CD1c-positive myeloid dendritic cell (primary cell): Measurements from ENCODE around the gene MUC20.

Experiments used
- DNase-seq: peaks from one replicate; pipeline ENCODE4 v3.0.0-alpha.2; 2016; ENCODE audit errors: extremely low spot score

MUC20 gene

GRCh38 chr3:195755791-195756676, 35.3 kb downstream of the MUC20 start:
- DNase-seq = no peak

DNA sequence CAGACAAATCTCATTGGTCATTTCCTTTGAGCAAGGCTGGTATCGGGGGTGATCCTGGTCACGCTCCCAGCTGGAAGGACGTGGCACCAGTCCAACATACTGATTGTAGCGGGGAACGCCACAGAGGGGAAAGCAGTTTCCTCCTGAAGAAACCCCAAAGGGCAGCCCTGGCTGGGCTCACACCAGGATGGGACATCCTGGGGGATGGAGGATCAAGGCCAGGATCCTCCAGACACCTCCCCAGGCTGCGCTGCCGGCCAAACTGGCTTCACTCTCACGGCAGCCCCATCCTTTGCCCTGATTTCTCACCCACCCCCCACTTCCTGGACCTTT, 36.6 kb downstream of the MUC20 start:
- no peak for DNase-seq

DNA sequence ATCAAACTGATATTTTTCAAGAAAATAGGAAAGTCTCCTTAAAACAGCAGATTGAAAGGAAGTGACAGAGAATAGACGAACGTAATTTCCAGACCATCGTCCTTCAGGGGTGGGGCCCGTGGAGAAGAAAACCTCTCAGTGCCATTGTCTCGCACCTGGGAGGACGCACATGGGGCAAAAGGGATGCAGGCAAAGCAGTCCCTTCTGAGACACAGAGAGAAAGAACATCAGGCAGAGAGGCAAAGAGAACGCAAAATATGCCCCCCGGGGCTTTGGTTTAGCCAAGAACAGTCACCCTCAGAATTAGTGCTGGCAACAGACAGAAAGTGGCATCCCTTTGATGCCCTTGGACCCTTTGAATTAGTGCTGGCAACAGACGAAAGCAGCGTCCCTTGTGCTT, 37.0 kb downstream of the MUC20 start:
- DNase-seq = no peak

DNA sequence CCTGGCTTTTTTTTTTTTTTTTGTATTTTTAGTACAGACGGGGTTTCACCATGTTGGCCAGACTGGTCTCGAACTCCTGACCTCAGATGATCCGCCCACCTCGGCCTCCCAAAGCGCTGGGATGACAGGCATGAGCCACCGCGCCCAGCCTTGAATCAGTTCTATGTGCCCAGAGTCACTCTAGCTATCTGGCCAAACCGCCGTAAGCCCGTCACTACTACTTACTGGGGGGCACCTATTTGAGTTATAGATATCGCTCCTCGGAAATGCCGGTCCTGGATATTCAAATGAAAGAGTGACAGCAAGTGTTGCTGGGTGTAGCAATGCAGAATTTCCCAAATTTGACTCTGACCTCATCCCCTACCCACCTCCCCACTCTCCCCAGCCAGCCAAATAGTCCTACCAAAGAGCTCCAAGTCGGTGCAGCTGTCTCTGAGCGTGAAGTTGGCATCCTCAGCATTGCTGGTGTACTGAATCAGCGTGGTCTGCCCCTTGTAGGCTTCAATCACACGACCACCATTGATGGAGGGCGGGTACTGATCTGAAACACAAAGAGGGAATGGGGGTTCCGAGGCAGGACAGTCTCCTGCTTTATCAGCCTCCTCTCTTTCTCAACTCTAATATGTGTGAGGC, 38.1 kb downstream of the MUC20 start:
- DNase-seq = no peak

GRCh38 chr3:195760345-195761122, 39.8 kb downstream of the MUC20 start:
- no peak for DNase-seq

DNA sequence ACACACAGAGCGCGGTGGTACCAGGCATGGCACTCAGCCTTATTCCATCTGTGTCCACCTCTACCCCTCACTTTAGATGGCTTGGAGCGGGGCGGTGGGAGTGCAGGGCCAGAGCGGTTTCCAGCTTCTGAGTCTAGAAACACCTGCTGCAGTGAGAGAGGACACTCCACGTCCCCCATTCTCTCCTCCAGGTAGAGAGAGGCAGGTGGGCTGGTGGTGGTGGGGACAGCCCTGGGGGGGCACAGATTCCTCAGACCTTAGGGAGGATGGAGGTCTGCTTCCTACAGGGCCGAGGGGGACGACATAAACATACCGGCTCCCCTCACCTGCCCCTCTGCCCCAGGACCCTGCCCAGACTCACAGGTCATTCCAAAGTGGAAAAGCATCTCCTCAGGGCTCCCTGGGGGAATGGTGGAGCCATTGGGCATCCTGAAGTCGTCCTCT, 40.4 kb downstream of the MUC20 start:
- DNase-seq = no peak

GRCh38 chr3:195761567-195762248, 40.9 kb downstream of the MUC20 start:
- DNase-seq = no peak

- DNase-seq = no peak
These were observed 41.4 kb downstream of the MUC20 start for GRCh38 chr3:195762249-195762585.

DNA sequence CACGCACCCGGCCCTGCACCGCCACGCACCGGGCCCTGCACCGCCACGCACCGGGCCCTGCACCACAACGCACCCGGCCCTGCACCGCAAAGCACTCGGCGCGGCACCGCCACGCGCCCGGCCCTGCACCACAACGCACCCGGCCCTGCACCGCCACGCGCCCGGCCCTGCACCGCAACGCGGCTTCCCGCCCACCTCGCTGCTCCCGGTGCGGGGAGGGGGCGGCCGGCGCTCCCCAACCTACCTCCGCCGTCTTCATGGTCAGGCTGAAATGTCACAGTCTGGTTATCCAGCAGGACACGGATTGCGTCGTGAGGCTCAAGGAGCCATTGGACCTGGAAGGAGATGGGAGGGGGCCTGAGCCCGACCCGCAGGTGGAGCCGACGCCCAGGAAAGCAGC, 41.8 kb downstream of the MUC20 start:
- no peak for DNase-seq

GRCh38 chr3:195763076-195763830, 42.5 kb downstream of the MUC20 start:
- DNase-seq = no peak

DNA sequence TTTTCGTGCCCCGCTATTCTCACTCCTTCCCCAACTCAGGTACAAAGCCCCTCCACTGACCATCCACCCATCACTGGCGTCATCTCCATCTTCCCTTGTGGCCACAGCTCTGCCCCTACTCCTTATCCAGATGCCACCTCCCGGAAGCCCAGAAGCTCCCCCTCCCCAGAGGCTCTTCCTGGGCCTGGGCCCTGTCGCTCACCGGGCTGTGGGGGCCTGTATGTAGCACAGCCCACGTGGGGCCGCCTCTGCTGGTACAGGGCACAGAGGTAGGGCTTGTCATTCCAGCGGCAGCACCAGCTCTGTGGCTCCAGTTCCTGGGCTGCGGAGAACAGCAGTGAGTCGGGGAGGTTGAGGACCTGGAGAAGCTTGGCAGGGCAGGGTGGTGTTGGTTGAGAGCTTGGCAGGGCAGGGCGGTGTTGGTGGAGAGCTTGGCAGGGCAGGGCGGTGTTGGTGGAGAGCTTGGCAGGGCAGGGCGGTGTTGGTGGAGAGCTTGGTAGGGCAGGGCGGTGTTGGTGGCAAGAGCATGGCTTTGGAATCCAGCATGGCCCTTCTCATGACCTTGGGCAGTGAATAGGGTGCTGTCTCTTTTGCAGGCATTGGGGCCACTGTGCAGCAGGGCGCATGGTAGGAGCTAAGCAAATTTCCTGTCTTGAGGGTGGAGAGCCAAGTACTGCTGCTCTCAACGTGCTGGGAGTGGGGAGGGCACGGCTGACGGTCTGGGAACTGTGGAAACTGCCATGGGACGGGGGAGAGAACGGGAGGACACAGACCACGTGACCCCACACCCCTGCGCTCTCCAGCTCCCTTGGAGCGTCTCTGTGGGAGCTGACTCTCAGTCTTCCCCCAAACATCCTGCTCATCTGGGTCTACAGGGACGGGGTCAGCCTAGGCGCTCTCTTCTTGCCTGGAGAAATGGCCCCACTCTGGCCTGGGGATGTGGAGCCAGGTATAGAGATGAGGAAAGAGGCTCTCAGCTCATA, 43.4 kb downstream of the MUC20 start:
- DNase-seq = no peak

DNA sequence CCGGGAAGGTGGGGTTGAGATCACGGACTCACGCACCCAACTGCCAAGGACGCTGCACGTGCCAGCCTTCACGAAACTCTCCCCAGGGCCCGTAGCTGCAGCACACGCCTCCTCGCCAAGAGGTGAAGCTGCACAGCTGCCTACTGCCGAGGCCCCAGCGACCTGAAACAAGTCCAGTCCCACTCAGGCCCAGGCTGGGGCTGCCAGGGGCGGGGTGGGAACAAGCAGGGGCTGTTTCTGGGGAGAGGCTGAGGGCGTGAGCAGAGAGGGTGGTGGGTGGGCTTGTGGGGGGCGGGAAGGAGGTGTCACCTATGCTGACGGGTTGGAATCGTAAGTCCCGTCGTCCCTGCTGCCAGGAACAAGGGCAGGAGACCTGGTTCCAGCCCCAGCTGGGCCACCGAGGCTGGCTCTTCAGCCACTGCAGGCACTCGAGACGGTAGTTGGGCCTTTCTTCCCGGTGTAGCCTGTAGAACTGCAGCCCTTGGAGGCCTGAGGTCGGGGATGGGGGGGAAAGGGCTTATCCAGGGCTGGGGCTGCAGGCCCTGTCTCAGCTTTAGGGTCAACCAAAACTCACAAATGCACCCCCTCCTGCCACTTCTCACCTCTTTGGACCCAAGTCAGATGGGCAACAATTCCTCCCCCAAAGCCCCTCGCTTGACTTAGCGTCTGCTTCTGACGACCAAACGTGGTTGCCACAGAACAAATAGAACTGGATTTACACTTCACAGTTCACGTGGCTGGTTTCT, 44.4 kb downstream of the MUC20 start:
- no peak for DNase-seq

DNA sequence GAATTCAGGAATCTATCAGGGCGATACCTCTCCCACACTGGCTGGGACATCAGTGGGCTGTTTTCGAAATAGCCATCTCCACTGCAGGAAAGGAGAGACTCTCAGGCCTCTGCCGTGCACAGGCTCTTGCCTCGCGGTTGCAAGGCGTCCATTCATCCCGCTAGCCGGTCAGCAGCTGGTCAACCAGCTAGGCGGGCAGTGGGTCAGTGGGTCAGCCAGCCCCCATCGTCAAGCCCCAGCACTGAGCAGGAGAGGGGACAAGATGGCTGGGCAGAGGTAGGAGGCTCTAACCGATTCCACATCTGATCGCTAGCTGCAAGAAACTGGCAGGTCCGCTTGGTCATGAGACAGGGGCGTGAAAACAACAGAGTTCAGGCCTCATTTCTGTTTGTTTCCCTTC, 45.9 kb downstream of the MUC20 start:
- DNase-seq = no peak

- DNase-seq = no peak
These were observed 47.0 kb downstream of the MUC20 start for GRCh38 chr3:195767792-195768191.

DNA sequence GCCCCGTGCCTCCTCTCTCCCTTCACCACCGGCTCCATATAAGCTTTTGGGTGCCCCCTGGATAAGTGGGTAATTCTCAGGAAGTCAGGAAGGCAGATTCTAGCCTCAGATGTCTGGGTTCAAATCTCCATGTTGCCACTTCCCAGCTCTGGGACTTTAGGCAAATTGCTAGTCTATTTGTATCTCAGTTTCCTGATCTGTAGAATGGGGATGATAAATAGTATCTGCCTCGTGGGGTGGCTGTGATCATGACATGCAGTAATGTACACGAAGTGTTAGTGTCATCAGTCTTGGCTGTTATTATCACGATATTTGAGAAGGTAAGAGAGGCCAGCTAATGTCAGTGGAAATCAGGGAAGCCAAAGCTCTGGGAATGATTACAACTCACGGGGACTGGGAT, 47.6 kb downstream of the MUC20 start:
- no peak for DNase-seq

- no peak for DNase-seq
These were observed 48.1 kb downstream of the MUC20 start for GRCh38 chr3:195768831-195769303.

- no peak for DNase-seq
These were observed 48.8 kb downstream of the MUC20 start for GRCh38 chr3:195769551-195769950.

GRCh38 chr3:195770081-195770840, 49.5 kb downstream of the MUC20 start:
- no peak for DNase-seq
